Measurements from ENCODE around the gene TENT4B. TPM values are rescaled to one million over a fixed set of nuclear protein-coding genes. Genes with fewer than 3 reads are reported as not detected.

TENT4B gene
- polyA plus RNA-seq, 1 of the 3 experiments (the other 2 are of a cell fraction), result 5.6 TPM

GRCh38 chr16:50210266-50211038 lies 57.3 kb downstream of the TENT4B start (continued):
- TF ChIP-seq, protein P1, sequence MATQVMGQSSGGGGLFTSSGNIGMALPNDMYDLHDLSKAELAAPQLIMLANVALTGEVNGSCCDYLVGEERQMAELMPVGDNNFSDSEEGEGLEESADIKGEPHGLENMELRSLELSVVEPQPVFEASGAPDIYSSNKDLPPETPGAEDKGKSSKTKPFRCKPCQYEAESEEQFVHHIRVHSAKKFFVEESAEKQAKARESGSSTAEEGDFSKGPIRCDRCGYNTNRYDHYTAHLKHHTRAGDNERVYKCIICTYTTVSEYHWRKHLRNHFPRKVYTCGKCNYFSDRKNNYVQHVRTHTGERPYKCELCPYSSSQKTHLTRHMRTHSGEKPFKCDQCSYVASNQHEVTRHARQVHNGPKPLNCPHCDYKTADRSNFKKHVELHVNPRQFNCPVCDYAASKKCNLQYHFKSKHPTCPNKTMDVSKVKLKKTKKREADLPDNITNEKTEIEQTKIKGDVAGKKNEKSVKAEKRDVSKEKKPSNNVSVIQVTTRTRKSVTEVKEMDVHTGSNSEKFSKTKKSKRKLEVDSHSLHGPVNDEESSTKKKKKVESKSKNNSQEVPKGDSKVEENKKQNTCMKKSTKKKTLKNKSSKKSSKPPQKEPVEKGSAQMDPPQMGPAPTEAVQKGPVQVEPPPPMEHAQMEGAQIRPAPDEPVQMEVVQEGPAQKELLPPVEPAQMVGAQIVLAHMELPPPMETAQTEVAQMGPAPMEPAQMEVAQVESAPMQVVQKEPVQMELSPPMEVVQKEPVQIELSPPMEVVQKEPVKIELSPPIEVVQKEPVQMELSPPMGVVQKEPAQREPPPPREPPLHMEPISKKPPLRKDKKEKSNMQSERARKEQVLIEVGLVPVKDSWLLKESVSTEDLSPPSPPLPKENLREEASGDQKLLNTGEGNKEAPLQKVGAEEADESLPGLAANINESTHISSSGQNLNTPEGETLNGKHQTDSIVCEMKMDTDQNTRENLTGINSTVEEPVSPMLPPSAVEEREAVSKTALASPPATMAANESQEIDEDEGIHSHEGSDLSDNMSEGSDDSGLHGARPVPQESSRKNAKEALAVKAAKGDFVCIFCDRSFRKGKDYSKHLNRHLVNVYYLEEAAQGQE (IDR thresholded peaks at IDR 0.05; ENCODE audit: low read depth, low read length), result no peak
- TF ChIP-seq PBX3 (IDR thresholded peaks at IDR 0.05) (no peak; the same call in 1 of the 2 replicates), MEF2A (IDR thresholded peaks at IDR 0.05; ENCODE audit: borderline replicate concordance, low read depth) (no peak), RFX5 (IDR thresholded peaks at IDR 0.05; ENCODE audit: low read length) (peak; percentile 61; the same call in 1 of the 2 replicates), SIN3A (IDR thresholded peaks at IDR 0.05; ENCODE audit: borderline replicate concordance, low read depth, low read length) (0 out of 2 replicates have a peak, but pooled peaks have one; percentile 23), GATA2 (CRISPR knock-in tag; IDR thresholded peaks at IDR 0.05) (no peak; the same call in 1 of the 2 replicates), MXI1 (IDR thresholded peaks at IDR 0.05; ENCODE audit: low read depth, low read length) (peak; percentile 50; the same call in 1 of the 2 replicates), TCF12 (IDR thresholded peaks at IDR 0.05) (peak; percentile 81)

GRCh38 chr16:50213939-50214519 lies 60.9 kb downstream of the TENT4B start:
- Histone ChIP-seq H3K27ac (ENCODE audit: low read depth in 2 of 2, low read length in 1 of 2) (no peak overlapping the region), H3K36me3 (replicated peaks in 1 of 2; ENCODE audit: control insufficient read depth in 1 of 2, insufficient read depth in 2 of 2, low read length in 1 of 2) (peaks cover 24 to 46% of the 10 kb centered on the region in 2 experiments), H3K4me2 (no peak overlapping the region), H3F3A (replicated peaks; ENCODE audit: insufficient read depth) (peaks cover 28% of the 10 kb centered on the region), H2AFZ (ENCODE audit: low read depth) (no peak overlapping the region), H4K20me1 (ENCODE audit: insufficient read depth) (0 out of 2 replicates have a peak, but pooled peaks cover 8% of the 10 kb centered on the region), H3K79me2 (ENCODE audit: insufficient read depth) (peaks cover 42% of the 10 kb centered on the region), H3K4me3 (ENCODE audit: low read depth in 2 of 2, low read length in 1 of 2) (no peak overlapping the region; a peak in 1 of 4 replicates), H3K9me3 (no peaks in the 10 kb centered on the region), H3K27me3 (ENCODE audit: insufficient read depth) (no peaks in the 10 kb centered on the region), H3K9me2 (no peaks in the 10 kb centered on the region), H3K9ac (no peak overlapping the region), H3K4me1 (ENCODE audit: control insufficient read depth in 1 of 2, insufficient read depth in 2 of 2, low read depth in 1 of 2, low read length in 1 of 2) (peaks cover 16 to 21% of the 10 kb centered on the region in 2 experiments)
- TF ChIP-seq SMC3 (IDR thresholded peaks at IDR 0.05; ENCODE audit: low read depth, low read length) (peak; percentile 44; the same call in 1 of the 2 replicates), MEF2A (IDR thresholded peaks at IDR 0.05; ENCODE audit: borderline replicate concordance, low read depth) (no peak), RAD21 (IDR thresholded peaks at IDR 0.05; ENCODE audit: low read length) (peak; percentile 82), SIN3A (IDR thresholded peaks at IDR 0.05; ENCODE audit: borderline replicate concordance, low read depth, low read length) (no peak), FOSL2 (IDR thresholded peaks at IDR 0.05; ENCODE audit: borderline replicate concordance, low read depth) (peak; percentile 56), EZH2phosphoT487 (IDR thresholded peaks at IDR 0.05; ENCODE audit: borderline replicate concordance, low read depth) (no peak), GATA2 (CRISPR knock-in tag; IDR thresholded peaks at IDR 0.05) (peak; percentile 58)
- TF ChIP-seq, protein P2, sequence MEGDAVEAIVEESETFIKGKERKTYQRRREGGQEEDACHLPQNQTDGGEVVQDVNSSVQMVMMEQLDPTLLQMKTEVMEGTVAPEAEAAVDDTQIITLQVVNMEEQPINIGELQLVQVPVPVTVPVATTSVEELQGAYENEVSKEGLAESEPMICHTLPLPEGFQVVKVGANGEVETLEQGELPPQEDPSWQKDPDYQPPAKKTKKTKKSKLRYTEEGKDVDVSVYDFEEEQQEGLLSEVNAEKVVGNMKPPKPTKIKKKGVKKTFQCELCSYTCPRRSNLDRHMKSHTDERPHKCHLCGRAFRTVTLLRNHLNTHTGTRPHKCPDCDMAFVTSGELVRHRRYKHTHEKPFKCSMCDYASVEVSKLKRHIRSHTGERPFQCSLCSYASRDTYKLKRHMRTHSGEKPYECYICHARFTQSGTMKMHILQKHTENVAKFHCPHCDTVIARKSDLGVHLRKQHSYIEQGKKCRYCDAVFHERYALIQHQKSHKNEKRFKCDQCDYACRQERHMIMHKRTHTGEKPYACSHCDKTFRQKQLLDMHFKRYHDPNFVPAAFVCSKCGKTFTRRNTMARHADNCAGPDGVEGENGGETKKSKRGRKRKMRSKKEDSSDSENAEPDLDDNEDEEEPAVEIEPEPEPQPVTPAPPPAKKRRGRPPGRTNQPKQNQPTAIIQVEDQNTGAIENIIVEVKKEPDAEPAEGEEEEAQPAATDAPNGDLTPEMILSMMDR (IDR thresholded peaks at IDR 0.05), result peak; percentile 81
- peak; percentile 48 for DNase-seq
- POLR2A ChIA-PET, result no interaction called here
- 35% methylated on average over 4 of the region's 4 CpGs for WGBS (ENCODE audit: low lambda C conversion rate)
- CTCF ChIA-PET, result interaction anchor here (0.6 to 8.6 kb wide), 35 partner anchors 8 to 593 kb away, joined by 3 to 162 read pairs (median 4); partner anchors contain the start of gene CNEP1R1

All from SK-N-SH (cell line).